H1 (cell line): Measurements from ENCODE around the gene DNAL4. TPM values are rescaled to one million over a fixed set of nuclear protein-coding genes. Genes with fewer than 3 reads are reported as not detected.

Experiments
- ASH2L ChIP-seq: fragments of 200-600, 300-600 bp; sonication (generic); IDR thresholded peaks from one replicate; pipeline ENCODE4 v1.7.1; 2017; ENCODE audit warnings: low read length
- BACH1 ChIP-seq: IDR thresholded peaks from 2 replicates; pipeline ENCODE4 v1.6.1; 2012; ENCODE audit warnings: low read length, improper control_type of control experiment
- CHD1 ChIP-seq: IDR thresholded peaks from 2 replicates; pipeline ENCODE4 v1.6.1; 2012; ENCODE audit warnings: low read depth, low read length, improper control_type of control experiment
- NANOG ChIP-seq: IDR thresholded peaks from 2 replicates; pipeline ENCODE4 v1.6.1; 2011; ENCODE audit warnings: low read length, low read depth, mild to moderate bottlenecking, inconsistent platforms; ENCODE audit not compliant: insufficient read depth, poor library complexity, severe bottlenecking
- SRF ChIP-seq: IDR thresholded peaks from 2 replicates; pipeline ENCODE4 v1.6.1; 2011; ENCODE audit warnings: mild to moderate bottlenecking, low read depth, low read length, moderate library complexity
- polyA plus RNA-seq, 7 experiments: library from polyadenylated mRNA; depleted of rRNA in 3 of 7; stranded (reverse) in 5 of 7; unstranded in 2 of 7; fragments of >200 nt in 5 of 7; fragments of 200-250 nt in 2 of 7; gene quantifications; 1 replicate in 5 of 7; 2 replicates in 1 of 7; 4 replicates in 1 of 7; pipeline versions ENCODE4 v1.2.1 to v1.2.3, GENCODE V29; 2011 to 2013; ENCODE audit warnings: missing spikeins in 2 of 7, mixed read lengths in 2 of 7
- total RNA-seq: library from RNA; stranded (reverse); fragmentation: NEBNext Ultra II Directional; extraction: Animal tissue kit (Norgen Biotek cat#: 25700); gene quantifications from 2 replicates; pipeline ENCODE4 v1.2.1, GENCODE V29; 2021
- TF ChIP-seq, protein P1 (sequence below): IDR thresholded peaks from 2 replicates; pipeline ENCODE4 v1.6.1; 2011; ENCODE audit warnings: low read length, improper control_type of control experiment

Gene DNAL4
- total and polyA plus RNA-seq, 2 of the 8 experiments (the other 6 are each of a cell fraction or from before 2014, with no cell fraction given) = 8.8 to 14.0 TPM

DNA sequence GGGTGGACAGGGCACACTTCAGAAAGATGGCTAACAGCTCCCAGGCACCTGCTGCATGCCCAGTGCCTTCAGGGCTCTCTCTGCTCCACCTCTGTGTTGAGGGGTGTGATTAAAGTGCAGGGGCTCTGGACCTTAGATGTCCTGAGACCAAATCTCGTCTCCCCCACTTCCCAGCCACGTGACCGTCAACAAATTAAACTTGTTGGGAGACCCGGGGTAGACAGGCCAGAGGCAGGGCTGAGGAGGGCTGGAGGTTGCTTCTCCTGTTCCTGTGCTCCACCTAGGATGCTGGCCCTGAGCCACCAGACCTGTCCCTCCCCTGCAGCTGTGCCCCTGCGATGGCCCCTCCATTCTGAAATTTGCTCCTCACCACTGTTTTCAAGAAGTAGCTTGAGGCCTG is 32.9 kb upstream of the DNAL4 start (continued):
- TF ChIP-seq, protein P1, sequence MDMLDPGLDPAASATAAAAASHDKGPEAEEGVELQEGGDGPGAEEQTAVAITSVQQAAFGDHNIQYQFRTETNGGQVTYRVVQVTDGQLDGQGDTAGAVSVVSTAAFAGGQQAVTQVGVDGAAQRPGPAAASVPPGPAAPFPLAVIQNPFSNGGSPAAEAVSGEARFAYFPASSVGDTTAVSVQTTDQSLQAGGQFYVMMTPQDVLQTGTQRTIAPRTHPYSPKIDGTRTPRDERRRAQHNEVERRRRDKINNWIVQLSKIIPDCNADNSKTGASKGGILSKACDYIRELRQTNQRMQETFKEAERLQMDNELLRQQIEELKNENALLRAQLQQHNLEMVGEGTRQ = no peak
- TF ChIP-seq NANOG (no peak), SRF (no peak), ASH2L (no peak), CHD1 (no peak), BACH1 (no peak)
